ENCODE measurements around the gene TMPRSS2.

GRCh38 chr21:41494242-41494641 lies 13.7 kb downstream of the TMPRSS2 start:
- TF ChIP-seq POLR2A (IDR thresholded peaks at IDR 0.05) (no peak), CTCF (IDR thresholded peaks at IDR 0.05) (no peak)

Data from thyroid gland (tissue), 4 donors.